GM12872 (cell line): ENCODE data around the gene OSBPL2.

ENCODE experiments used
- CTCF ChIP-seq: IDR thresholded peaks from 3 replicates; pipeline ENCODE4 v1.5.1; 2011; ENCODE audit warnings: low read depth, mild to moderate bottlenecking, low read length, moderate library complexity; ENCODE audit not compliant: insufficient read depth

The OSBPL2 gene

GRCh38 chr20:62314711-62315302, 76.5 kb downstream of the OSBPL2 start:
- no peak for TF ChIP-seq CTCF

GRCh38 chr20:62315773-62316172, 77.5 kb downstream of the OSBPL2 start:
- TF ChIP-seq CTCF = no peak

- no peak for TF ChIP-seq CTCF
These were observed 78.2 kb downstream of the OSBPL2 start for GRCh38 chr20:62316331-62317166.

GRCh38 chr20:62317167-62317655, 78.9 kb downstream of the OSBPL2 start:
- no peak for TF ChIP-seq CTCF

- TF ChIP-seq CTCF = no peak
These were observed 80.4 kb downstream of the OSBPL2 start for GRCh38 chr20:62318400-62319345.

- no peak for TF ChIP-seq CTCF
These were observed 81.1 kb downstream of the OSBPL2 start for GRCh38 chr20:62319346-62319909.
